Endothelial cell of umbilical vein (primary cell): ENCODE data around the gene ZNF385B.

Source experiments
- CTCF ChIP-seq, 2 donors: IDR thresholded peaks; 1 replicate in 1 of 2; 2 replicates in 1 of 2; pipeline ENCODE4 v1.5.1; 2011; ENCODE audit warnings: low read length in 2 of 2, mild to moderate bottlenecking in 2 of 2, moderate library complexity in 2 of 2, control low read depth in 1 of 2, inconsistent platforms in 1 of 2, low read depth in 1 of 2; ENCODE audit not compliant: insufficient read depth in 1 of 2; ENCODE audit errors: extremely low read depth in 1 of 2
- EZH2 ChIP-seq: IDR thresholded peaks from 2 replicates; pipeline ENCODE4 v1.6.1; 2012; ENCODE audit warnings: borderline replicate concordance, low read depth, mild to moderate bottlenecking, moderate library complexity, low read length, inconsistent platforms; ENCODE audit not compliant: severe bottlenecking

GRCh38 chr2:179584760-179585159 lies 276.7 kb downstream of the ZNF385B start:
- TF ChIP-seq CTCF (IDR thresholded peaks at IDR 0.05; ENCODE audit: extremely low read depth in 1 of 2, insufficient read depth in 1 of 2, low read depth in 1 of 2, low read length in 2 of 2): no peak
- no peak for TF ChIP-seq EZH2
